ENCODE measurements around the gene SNX15.

Gene SNX15

DNA sequence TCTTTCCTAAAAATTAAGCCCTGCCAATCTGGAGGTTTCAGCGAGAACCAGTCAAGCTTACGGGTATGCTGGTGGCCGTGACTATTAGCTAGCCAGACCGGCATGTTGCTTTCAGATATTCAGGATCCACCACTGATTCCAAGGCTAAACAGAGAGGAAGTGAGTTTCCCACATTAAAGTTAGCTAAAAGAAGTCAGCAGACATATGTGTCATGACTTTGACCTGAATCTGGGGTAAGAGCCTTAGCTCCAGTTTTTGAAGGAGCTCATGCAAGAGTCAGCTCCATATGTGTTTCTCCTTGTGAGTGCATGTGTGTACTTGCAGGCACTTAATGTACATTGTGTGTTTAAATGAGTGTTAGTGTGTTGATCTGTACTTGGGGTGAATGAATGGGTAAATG lies 58.2 kb downstream of the SNX15 start:
- no peak for DNase-seq

DNA sequence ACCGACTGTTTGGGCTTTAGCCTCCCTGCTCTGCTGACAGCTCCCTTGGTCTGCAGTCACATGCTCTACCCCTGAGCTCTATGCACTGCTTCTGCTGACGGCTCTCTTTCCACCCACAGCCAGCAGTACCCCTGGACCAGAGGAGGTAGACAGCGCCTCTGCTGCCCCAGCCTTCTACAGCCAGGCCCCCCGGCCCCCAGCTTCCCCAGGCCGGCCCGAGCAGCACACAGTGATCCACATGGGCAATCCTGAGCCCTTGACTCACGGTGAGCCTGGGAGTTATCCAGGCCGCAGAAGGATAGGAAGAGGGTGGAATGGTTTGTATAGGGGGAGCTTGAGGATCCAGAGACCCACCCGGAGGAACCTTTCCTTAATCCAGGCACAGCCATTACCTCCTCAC lies 59.6 kb downstream of the SNX15 start:
- no peak for DNase-seq

DNA sequence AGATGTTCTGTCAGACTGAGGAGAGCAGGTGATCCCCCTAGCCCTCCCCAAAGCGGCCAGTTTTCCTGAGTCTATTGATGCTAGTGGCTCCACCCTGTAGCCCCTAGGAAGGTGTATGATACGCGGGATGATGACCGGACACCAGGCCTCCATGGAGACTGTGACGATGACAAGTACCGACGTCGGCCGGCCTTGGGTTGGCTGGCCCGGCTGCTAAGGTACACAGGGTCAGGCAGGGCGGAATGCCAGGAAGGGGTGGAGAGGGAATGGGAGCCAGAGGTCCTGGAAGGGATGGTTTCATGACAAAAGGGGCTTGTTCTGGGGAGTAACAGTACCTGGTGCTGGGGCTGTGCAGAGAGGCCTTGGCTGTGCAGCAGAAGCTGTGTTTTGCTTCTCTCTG lies 60.0 kb downstream of the SNX15 start:
- no peak for DNase-seq

DNA sequence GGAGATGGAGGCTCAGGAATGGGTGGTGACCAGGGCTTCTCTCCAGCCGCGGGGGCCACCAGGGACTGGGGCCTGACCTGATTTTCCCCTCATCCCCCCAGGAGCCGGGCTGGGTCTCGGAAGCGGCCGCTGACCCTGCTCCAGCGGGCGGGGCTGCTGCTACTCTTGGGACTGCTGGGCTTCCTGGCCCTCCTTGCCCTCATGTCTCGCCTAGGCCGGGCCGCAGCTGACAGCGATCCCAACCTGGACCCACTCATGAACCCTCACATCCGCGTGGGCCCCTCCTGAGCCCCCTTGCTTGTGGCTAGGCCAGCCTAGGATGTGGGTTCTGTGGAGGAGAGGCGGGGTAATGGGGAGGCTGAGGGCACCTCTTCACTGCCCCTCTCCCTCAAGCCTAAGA lies 60.6 kb downstream of the SNX15 start:
- DNase-seq = no peak

DNA sequence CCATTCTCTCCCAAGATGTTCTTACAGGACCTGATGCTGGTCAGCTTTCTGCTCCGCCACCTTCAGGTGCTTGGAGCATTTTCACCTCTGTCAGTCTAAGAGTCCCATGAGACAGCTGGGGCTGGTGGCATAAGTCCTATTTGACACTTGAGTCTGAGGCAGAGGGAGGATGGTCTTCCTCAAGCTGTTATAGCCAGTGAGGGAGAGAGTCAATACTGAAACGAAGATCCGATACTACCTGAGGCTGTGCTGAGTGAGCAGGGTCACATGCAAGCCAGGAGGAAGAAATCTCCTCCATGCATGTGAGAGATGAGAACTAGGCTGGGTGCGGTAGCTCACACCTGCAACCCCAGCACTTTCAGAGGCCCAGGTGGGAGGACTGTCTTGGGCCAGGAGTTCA lies 62.4 kb downstream of the SNX15 start:
- no peak for DNase-seq

Measured in activated effector memory CD4-positive, alpha-beta T cell treated with anti-CD3 and anti-CD28 coated beads, Interleukin-2, amount 50 U/mL, for 16 hours (primary cell).